HEK293 (cell line): ENCODE measurements around the gene SBK2.

Source experiments
- CTCF ChIA-PET: fragments of 350-600 bp; formaldehyde crosslinking; extraction: SDS; loops from one replicate; lab custom pipeline; 2021; ENCODE audit warnings: antibody characterized with exemption; lab: Yijun Ruan, JAX
- POLR2A ChIA-PET: fragments of 300-600 bp; formaldehyde crosslinking; extraction: SDS; loops from one replicate; lab custom pipeline; 2020; ENCODE audit warnings: antibody characterized with exemption, inconsistent platforms; lab: Yijun Ruan, JAX
- H3K27ac ChIP-seq: fragments of 200-500 bp; sonication (Bioruptor generic); 2 replicates; pipeline ENCODE4 v1.5.1; 2014; ENCODE audit warnings: low read depth, low read length, control low read depth, inconsistent platforms; ENCODE audit errors: extremely low read depth
- H3K36me3 ChIP-seq, 2 experiments: fragments of 200-500 bp in 1 of 2; sonication (Bioruptor generic) in 1 of 2; 1 replicate in 1 of 2; 2 replicates in 1 of 2; pipeline ENCODE4 v1.5.1; 2014 to 2017; ENCODE audit warnings: inconsistent platforms in 2 of 2, low read length in 2 of 2; ENCODE audit not compliant: control insufficient read depth in 2 of 2, insufficient read depth in 1 of 2
- H3K4me1 ChIP-seq: fragments of 200-500 bp; sonication (Bioruptor generic); 2 replicates; pipeline ENCODE4 v1.5.1; 2014; ENCODE audit warnings: mild to moderate bottlenecking, low read length, inconsistent platforms; ENCODE audit not compliant: control insufficient read depth, insufficient read depth
- H3K4me3 ChIP-seq: 2 replicates; pipeline ENCODE4 v1.5.1; 2011; ENCODE audit warnings: low read depth, mild to moderate bottlenecking, control low read depth, low read length, moderate library complexity
- H3K9me3 ChIP-seq: fragments of 200-500 bp; sonication (Bioruptor generic); 2 replicates; pipeline ENCODE4 v1.5.1; 2014; ENCODE audit warnings: low read depth, low read length, inconsistent platforms; ENCODE audit not compliant: control insufficient read depth, insufficient read depth
- GLIS1 ChIP-seq: fragments of 450-650 bp; formaldehyde crosslinking; IDR thresholded peaks from 2 replicates; pipeline ENCODE4 v1.5.1; 2016; ENCODE audit warnings: missing biosample characterization, missing genetic modification characterization
- MZF1 ChIP-seq: fragments of 450-650 bp; formaldehyde crosslinking; IDR thresholded peaks from 2 replicates; pipeline ENCODE4 v1.5.1; 2017; ENCODE audit warnings: missing biosample characterization, missing genetic modification characterization, borderline replicate concordance
- OVOL3 ChIP-seq: fragments of 450-650 bp; formaldehyde crosslinking; IDR thresholded peaks from 2 replicates; pipeline ENCODE4 v1.5.1; 2016; ENCODE audit warnings: missing biosample characterization, missing genetic modification characterization
- SP2 ChIP-seq: fragments of 450-650 bp; formaldehyde crosslinking; IDR thresholded peaks from 2 replicates; pipeline ENCODE4 v1.5.1; 2016; ENCODE audit warnings: missing biosample characterization, missing genetic modification characterization
- SP7 ChIP-seq: fragments of 450-650 bp; formaldehyde crosslinking; IDR thresholded peaks from 2 replicates; pipeline ENCODE4 v1.5.1; 2016; ENCODE audit warnings: missing biosample characterization, missing genetic modification characterization
- ZFHX2 ChIP-seq: fragments of 450-650 bp; formaldehyde crosslinking; conservative IDR thresholded peaks from 2 replicates; pipeline ENCODE4 v1.5.1; 2016; ENCODE audit warnings: missing biosample characterization, missing genetic modification characterization
- ZFP3 ChIP-seq: fragments of 450-650 bp; formaldehyde crosslinking; IDR thresholded peaks from 2 replicates; pipeline ENCODE4 v1.5.1; 2016; ENCODE audit warnings: low read depth, missing biosample characterization, missing genetic modification characterization
- ZIC2 ChIP-seq: fragments of 450-650 bp; formaldehyde crosslinking; IDR thresholded peaks from 2 replicates; pipeline ENCODE4 v1.5.1; 2016; ENCODE audit warnings: missing biosample characterization, missing genetic modification characterization
- ZNF132 ChIP-seq: fragments of 450-650 bp; formaldehyde crosslinking; IDR thresholded peaks from 2 replicates; pipeline ENCODE4 v1.5.1; 2017; ENCODE audit warnings: missing biosample characterization, missing genetic modification characterization, borderline replicate concordance
- ZNF202 ChIP-seq: fragments of 450-650 bp; formaldehyde crosslinking; IDR thresholded peaks from 2 replicates; pipeline ENCODE4 v1.5.1; 2016; ENCODE audit warnings: missing biosample characterization, missing genetic modification characterization, borderline replicate concordance
- ZNF274 ChIP-seq, 2 experiments: fragments of 200-500 bp in 1 of 2; fragments of 450-650 bp in 1 of 2; sonication (Bioruptor generic) in 1 of 2; formaldehyde crosslinking in 1 of 2; IDR thresholded peaks; 2 replicates each; pipeline versions ENCODE4 v1.5.1 to v1.6.1; 2014 to 2016; ENCODE audit warnings: borderline replicate concordance in 1 of 2, inconsistent platforms in 1 of 2, low read length in 1 of 2, missing biosample characterization in 1 of 2, missing genetic modification characterization in 1 of 2
- ZNF404 ChIP-seq: fragments of 450-650 bp; formaldehyde crosslinking; IDR thresholded peaks from 2 replicates; pipeline ENCODE4 v1.5.1; 2017; ENCODE audit warnings: missing biosample characterization, missing genetic modification characterization
- ZNF423 ChIP-seq: fragments of 450-650 bp; formaldehyde crosslinking; IDR thresholded peaks from 2 replicates; pipeline ENCODE4 v1.5.1; 2016; ENCODE audit warnings: missing biosample characterization, missing genetic modification characterization
- ZNF549 ChIP-seq: fragments of 450-650 bp; IDR thresholded peaks from 2 replicates; pipeline ENCODE4 v1.5.1; 2018; ENCODE audit warnings: missing biosample characterization, missing genetic modification characterization, mild to moderate bottlenecking, inconsistent platforms, moderate library complexity
- ZNF600 ChIP-seq: fragments of 450-650 bp; formaldehyde crosslinking; IDR thresholded peaks from 2 replicates; pipeline ENCODE4 v1.5.1; 2016; ENCODE audit warnings: missing biosample characterization, missing genetic modification characterization
- ZNF610 ChIP-seq: fragments of 450-650 bp; formaldehyde crosslinking; IDR thresholded peaks from 2 replicates; pipeline ENCODE4 v1.5.1; 2016; ENCODE audit warnings: missing biosample characterization, missing genetic modification characterization, borderline replicate concordance
- ZNF664 ChIP-seq: fragments of 450-650 bp; formaldehyde crosslinking; IDR thresholded peaks from 2 replicates; pipeline ENCODE4 v1.5.1; 2016; ENCODE audit warnings: missing biosample characterization, missing genetic modification characterization
- ZNF76 ChIP-seq: fragments of 450-650 bp; formaldehyde crosslinking; IDR thresholded peaks from 2 replicates; pipeline ENCODE4; 2016; ENCODE audit warnings: low read depth, missing biosample characterization, missing genetic modification characterization, borderline replicate concordance
- ZNF792 ChIP-seq: fragments of 450-650 bp; formaldehyde crosslinking; IDR thresholded peaks from 2 replicates; pipeline ENCODE4 v1.5.1; 2016; ENCODE audit warnings: missing biosample characterization, missing genetic modification characterization
- TF ChIP-seq, protein P1 (sequence below): fragments of 450-650 bp; formaldehyde crosslinking; IDR thresholded peaks from 2 replicates; pipeline ENCODE4 v1.5.1; 2016; ENCODE audit warnings: missing biosample characterization, missing genetic modification characterization
- TF ChIP-seq, protein P2 (sequence below): fragments of 450-650 bp; formaldehyde crosslinking; conservative IDR thresholded peaks from 2 replicates; pipeline ENCODE4 v1.5.1; 2016; ENCODE audit warnings: low read depth, missing biosample characterization, missing genetic modification characterization
- TF ChIP-seq, protein P3 (sequence below): fragments of 450-650 bp; formaldehyde crosslinking; IDR thresholded peaks from 2 replicates; pipeline ENCODE4 v1.5.1; 2016; ENCODE audit warnings: missing biosample characterization, missing genetic modification characterization
- TF ChIP-seq, protein P4 (sequence below): fragments of 450-650 bp; IDR thresholded peaks from 2 replicates; pipeline ENCODE4 v1.5.1; 2018; ENCODE audit warnings: missing biosample characterization, mild to moderate bottlenecking, missing genetic modification characterization
- TF ChIP-seq, protein P5 (sequence below): fragments of 450-650 bp; formaldehyde crosslinking; IDR thresholded peaks from 2 replicates; pipeline ENCODE4 v1.5.1; 2016; ENCODE audit warnings: missing biosample characterization, missing genetic modification characterization, low read depth
- TF ChIP-seq, protein P6 (sequence below): fragments of 450-650 bp; formaldehyde crosslinking; IDR thresholded peaks from 2 replicates; pipeline ENCODE4 v1.5.1; 2016; ENCODE audit warnings: missing biosample characterization, missing genetic modification characterization

Gene SBK2

DNA sequence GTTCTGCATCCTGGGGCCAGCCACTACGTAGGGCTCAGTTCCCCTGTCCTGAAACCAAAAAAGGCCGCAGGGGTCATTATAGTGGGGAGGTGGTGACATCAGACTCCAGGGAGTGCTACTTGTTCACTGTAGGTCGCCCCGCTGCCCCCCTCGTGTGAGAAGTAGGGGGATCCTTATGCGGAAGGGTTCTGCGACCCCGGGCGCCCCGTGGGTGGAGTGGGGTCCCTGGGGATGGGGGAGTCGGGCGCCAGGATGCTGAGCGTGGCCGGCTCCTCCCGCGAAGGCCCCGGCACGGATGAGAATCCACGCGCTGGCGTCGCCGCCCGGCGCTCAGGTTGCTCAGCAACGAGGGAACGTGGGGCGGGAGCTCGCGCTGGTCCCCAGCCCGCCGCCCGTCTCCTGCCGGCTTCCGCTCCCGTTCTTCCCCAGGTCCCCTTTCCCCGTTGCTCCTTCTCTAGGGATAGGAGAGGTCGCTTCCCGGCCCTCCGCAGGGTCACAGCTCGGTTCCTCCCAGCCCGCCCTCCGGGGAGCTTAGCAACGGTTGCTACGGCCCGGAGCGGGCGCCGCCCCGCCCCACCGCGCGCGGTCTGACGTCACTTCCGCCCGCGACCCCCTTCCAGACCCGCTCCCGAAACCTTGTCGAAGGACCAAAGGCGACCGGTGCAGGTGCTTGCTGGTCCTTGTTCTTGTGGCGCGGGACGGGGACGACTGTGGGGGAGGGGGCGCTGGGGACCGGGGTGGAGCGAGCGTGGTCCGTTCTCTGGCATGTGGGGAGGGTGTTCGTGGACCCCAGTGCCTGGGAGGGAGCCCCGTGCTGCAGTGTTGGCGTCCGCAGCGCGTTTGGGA, 52.1 kb downstream of the SBK2 start, which contains the start of gene NAT14:
Gene NAT14, plus strand, starts transcription at position 596 of the 846 bp plus-strand sequence. CDS start 521 bp downstream, outside the sequence.
- peak within 1 kb of the TSS; percentile 91 for H3K4me3 ChIP-seq
- H3K27ac ChIP-seq: peak within 1 kb of the TSS; percentile 59; the same call in 1 of the 2 replicates
- H3K36me3 ChIP-seq: peaks cover 0 to 9% of the 10 kb centered on the region in 2 experiments; a peak in 1 of 3 replicates
- ChIA-PET CTCF (interaction anchor here (0.6 to 4.3 kb wide), 7 partner anchors 9 to 344 kb away, joined by 3 to 42 read pairs (median 3); no protein-coding TSS in a partner anchor), POLR2A (interaction anchor here (0.6 to 3.5 kb wide), 16 partner anchors 9 to 367 kb away, joined by 3 to 44 read pairs (median 4); partner anchors contain the start of genes FIZ1, ISOC2, KMT5C and PPP1R12C)
- H3K4me1 ChIP-seq: peaks cover 23% of the 10 kb centered on the region
- no peaks in the 10 kb centered on the region for H3K9me3 ChIP-seq
- TF ChIP-seq ZNF600 (tag by site-specific recombination) (0 out of 2 replicates have a peak, but pooled peaks have one; percentile 21), ZNF549 (tag by site-specific recombination) (no peak), ZNF202 (no peak), SP7 (tag by site-specific recombination) (peak; percentile 49), ZNF404 (tag by site-specific recombination) (no peak), ZNF132 (tag by site-specific recombination) (no peak), ZNF664 (tag by site-specific recombination) (no peak), OVOL3 (tag by site-specific recombination) (no peak), ZFP3 (tag by site-specific recombination) (no peak), ZNF274 (IDR thresholded peaks at IDR 0.05; ENCODE audit: low read length) (no peak), ZNF274 (tag by site-specific recombination; IDR thresholded peaks at IDR 0.05; ENCODE audit: borderline replicate concordance) (no peak), MZF1 (no peak), ZNF610 (0 out of 2 replicates have a peak, but pooled peaks have one; percentile 48), SP2 (tag by site-specific recombination) (peak; percentile 85), GLIS1 (tag by site-specific recombination) (peak; percentile 67), ZFHX2 (tag by site-specific recombination) (peak; percentile 4; the same call in 1 of the 2 replicates), ZNF76 (tag by site-specific recombination) (peak; percentile 58; the same call in 1 of the 2 replicates), ZNF792 (no peak), ZNF423 (tag by site-specific recombination) (no peak), ZIC2 (peak; percentile 41)
- TF ChIP-seq, protein P1, sequence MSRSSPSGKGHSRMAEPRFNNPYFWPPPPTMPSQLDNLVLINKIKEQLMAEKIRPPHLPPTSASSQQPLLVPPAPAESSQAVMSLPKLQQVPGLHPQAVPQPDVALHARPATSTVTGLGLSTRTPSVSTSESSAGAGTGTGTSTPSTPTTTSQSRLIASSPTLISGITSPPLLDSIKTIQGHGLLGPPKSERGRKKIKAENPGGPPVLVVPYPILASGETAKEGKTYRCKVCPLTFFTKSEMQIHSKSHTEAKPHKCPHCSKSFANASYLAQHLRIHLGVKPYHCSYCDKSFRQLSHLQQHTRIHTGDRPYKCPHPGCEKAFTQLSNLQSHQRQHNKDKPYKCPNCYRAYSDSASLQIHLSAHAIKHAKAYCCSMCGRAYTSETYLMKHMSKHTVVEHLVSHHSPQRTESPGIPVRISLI (tag by site-specific recombination): no peak
- TF ChIP-seq, protein P2, sequence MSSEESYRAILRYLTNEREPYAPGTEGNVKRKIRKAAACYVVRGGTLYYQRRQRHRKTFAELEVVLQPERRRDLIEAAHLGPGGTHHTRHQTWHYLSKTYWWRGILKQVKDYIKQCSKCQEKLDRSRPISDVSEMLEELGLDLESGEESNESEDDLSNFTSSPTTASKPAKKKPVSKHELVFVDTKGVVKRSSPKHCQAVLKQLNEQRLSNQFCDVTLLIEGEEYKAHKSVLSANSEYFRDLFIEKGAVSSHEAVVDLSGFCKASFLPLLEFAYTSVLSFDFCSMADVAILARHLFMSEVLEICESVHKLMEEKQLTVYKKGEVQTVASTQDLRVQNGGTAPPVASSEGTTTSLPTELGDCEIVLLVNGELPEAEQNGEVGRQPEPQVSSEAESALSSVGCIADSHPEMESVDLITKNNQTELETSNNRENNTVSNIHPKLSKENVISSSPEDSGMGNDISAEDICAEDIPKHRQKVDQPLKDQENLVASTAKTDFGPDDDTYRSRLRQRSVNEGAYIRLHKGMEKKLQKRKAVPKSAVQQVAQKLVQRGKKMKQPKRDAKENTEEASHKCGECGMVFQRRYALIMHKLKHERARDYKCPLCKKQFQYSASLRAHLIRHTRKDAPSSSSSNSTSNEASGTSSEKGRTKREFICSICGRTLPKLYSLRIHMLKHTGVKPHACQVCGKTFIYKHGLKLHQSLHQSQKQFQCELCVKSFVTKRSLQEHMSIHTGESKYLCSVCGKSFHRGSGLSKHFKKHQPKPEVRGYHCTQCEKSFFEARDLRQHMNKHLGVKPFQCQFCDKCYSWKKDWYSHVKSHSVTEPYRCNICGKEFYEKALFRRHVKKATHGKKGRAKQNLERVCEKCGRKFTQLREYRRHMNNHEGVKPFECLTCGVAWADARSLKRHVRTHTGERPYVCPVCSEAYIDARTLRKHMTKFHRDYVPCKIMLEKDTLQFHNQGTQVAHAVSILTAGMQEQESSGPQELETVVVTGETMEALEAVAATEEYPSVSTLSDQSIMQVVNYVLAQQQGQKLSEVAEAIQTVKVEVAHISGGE: peak; percentile 81
- TF ChIP-seq, protein P3, sequence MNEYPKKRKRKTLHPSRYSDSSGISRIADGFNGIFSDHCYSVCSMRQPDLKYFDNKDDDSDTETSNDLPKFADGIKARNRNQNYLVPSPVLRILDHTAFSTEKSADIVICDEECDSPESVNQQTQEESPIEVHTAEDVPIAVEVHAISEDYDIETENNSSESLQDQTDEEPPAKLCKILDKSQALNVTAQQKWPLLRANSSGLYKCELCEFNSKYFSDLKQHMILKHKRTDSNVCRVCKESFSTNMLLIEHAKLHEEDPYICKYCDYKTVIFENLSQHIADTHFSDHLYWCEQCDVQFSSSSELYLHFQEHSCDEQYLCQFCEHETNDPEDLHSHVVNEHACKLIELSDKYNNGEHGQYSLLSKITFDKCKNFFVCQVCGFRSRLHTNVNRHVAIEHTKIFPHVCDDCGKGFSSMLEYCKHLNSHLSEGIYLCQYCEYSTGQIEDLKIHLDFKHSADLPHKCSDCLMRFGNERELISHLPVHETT (tag by site-specific recombination): no peak
- TF ChIP-seq, protein P4, sequence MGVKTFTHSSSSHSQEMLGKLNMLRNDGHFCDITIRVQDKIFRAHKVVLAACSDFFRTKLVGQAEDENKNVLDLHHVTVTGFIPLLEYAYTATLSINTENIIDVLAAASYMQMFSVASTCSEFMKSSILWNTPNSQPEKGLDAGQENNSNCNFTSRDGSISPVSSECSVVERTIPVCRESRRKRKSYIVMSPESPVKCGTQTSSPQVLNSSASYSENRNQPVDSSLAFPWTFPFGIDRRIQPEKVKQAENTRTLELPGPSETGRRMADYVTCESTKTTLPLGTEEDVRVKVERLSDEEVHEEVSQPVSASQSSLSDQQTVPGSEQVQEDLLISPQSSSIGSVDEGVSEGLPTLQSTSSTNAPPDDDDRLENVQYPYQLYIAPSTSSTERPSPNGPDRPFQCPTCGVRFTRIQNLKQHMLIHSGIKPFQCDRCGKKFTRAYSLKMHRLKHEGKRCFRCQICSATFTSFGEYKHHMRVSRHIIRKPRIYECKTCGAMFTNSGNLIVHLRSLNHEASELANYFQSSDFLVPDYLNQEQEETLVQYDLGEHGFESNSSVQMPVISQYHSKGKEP (tag by site-specific recombination): no peak
- TF ChIP-seq, protein P5, sequence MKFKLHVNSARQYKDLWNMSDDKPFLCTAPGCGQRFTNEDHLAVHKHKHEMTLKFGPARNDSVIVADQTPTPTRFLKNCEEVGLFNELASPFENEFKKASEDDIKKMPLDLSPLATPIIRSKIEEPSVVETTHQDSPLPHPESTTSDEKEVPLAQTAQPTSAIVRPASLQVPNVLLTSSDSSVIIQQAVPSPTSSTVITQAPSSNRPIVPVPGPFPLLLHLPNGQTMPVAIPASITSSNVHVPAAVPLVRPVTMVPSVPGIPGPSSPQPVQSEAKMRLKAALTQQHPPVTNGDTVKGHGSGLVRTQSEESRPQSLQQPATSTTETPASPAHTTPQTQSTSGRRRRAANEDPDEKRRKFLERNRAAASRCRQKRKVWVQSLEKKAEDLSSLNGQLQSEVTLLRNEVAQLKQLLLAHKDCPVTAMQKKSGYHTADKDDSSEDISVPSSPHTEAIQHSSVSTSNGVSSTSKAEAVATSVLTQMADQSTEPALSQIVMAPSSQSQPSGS (tag by site-specific recombination): peak; percentile 90
- TF ChIP-seq, protein P6, sequence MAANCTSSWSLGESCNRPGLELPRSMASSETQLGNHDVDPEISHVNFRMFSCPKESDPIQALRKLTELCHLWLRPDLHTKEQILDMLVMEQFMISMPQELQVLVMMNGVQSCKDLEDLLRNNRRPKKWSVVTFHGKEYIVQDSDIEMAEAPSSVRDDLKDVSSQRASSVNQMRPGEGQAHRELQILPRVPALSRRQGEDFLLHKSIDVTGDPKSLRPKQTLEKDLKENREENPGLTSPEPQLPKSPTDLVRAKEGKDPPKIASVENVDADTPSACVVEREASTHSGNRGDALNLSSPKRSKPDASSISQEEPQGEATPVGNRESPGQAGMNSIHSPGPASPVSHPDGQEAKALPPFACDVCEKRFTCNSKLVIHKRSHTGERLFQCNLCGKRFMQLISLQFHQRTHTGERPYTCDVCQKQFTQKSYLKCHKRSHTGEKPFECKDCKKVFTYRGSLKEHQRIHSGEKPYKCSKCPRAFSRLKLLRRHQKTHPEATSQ (tag by site-specific recombination): no peak
